GM21576 (cell line): ENCODE measurements around the gene FHIT.
"Not testable (repeated sequence)": the region's sequence is repeated elsewhere in the genome, so short reads cannot be mapped to it uniquely, and the experiment has no call there.

Experiments
- ATAC-seq: cut with Tn5 transposase; IDR thresholded peaks from one replicate; pipeline ENCODE4 v1.9.1; 2021; ENCODE audit warnings: mild to moderate bottlenecking, moderate library complexity; ENCODE audit not compliant: unreplicated experiment

Gene FHIT

DNA sequence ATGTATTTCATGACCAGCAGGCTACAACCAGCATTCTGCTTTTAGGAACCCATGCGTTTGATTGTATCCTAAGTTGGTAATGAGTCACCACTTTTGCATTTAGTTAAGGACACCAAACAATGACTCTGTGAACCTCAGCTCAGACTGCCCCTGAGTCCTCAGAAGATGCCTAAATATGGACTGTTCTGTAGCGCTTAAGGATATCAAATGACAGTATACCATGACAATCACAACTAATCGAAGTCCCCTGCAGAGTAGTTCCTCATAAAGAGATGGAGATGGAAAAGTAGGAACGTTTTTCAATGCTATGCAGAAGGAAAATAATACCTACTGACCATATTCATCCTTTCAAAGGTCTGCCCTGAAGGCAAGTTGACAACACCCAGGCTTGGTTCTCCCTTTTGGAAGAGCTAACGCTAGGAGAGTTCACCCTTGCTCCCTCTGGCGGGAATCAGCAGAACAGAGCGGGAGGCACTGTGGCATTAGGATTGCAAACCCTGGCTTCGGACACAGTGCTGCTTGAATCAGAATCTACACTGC is 508.6 kb downstream of the FHIT start:
- no peak for ATAC-seq

DNA sequence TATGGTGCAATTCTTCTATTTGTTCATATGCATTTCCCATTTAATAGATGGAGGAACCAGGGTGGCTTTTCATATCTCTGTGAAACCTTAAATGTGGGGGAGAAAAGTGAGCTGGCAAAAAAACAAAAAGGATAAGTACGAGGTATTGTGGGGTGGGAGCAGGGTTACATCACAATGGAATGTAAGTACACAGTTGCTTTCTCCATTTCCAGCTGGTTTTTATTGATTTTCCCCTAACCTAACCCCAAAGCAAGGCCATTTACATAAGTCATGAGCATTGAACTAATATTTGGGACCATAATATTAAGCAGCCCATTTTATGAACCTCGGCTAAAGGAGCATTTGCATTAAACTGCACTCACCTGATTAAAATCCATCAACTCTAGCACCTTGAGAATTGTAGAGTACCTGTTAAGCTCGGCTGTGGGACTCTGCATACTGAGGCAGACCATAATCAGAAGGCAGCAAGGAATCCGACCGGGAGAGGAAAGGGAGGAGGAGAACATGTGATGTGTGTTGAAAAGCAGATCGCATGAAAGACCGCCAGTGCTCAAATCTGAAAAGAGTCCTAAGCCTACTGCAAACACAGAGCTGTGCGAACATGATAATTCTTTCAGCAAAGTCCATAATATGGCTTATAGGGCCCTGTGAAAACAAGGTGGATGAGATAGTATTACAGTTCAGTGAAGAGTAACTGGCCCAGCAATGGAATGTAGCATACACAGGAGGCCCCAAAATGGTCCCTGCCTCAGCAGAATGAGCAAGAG is 513.4 kb downstream of the FHIT start:
- no peak for ATAC-seq

DNA sequence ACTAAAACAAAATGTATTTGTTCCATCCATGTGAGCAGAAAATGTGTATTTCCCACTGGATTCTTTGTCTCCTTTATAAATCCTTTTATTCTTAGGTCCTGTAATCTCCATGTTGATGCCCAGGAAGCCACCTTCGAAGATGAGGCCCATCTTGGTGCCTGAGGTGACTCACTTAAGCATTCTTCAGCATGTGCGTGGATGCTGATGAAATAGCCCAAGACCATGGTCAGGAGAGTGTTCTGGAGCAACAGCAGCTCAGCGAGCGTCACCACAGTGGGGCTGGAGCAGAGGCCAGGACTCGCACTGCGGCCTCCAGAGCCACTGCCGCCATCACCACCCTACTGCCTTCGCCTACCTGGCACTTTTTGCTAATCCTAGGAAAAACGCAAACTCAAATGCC is 520.9 kb downstream of the FHIT start:
- no peak for ATAC-seq

DNA sequence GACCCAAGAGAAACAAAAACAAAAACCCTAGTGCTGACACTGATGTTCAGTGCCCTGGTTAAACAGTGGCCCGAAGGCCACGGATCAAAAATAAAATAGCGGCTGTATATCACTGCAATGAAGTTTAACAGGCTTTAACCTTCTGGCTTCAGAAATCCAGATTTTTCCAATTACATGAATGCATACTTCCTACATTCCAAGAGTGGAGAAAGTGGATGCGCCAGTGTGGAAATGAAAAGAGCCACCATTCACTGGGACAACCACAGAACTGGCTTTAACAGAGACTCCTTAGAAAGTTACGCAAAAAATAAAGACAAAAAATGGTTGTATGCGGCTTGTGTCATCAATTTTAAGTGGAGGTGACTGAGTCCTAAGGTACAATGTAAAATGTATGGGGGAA is 522.2 kb downstream of the FHIT start:
- ATAC-seq = no peak

DNA sequence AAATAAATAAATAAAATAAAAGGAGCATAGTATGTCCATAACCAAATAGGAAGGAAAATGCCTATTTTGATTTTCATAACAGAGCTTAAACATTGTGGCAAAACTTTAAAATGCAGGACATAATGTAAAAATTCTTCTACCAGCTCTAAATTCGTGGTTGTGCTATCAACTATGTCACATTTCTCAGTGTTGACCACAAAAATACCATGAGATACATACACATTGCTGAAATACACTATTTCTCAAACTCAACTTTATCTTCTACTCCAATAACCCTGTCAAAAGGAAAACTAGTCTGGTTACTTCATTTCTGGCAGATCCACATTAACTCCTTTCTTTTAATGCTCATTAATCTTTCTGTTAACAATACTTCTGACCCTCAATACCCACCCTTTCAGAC is 523.2 kb downstream of the FHIT start:
- ATAC-seq = no peak

DNA sequence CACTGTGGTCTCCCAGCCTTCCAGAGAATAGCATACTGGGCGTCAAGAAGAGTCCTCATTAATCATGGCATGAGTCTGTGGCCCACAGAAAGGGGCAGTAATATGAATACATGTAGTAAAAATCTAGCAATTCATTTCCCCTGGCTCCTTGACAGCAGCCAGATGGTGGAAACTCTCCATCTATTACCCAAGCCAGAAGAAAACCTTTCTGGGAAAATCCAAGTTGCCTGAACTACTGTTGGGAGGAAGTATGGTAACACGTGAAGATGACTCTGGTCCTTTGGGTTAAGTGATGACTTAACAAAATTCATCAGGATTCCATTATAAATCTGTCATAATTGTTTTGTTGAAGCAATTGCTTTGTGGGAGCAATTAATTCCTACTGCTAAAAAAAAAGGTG is 530.5 kb downstream of the FHIT start:
- ATAC-seq = no peak

DNA sequence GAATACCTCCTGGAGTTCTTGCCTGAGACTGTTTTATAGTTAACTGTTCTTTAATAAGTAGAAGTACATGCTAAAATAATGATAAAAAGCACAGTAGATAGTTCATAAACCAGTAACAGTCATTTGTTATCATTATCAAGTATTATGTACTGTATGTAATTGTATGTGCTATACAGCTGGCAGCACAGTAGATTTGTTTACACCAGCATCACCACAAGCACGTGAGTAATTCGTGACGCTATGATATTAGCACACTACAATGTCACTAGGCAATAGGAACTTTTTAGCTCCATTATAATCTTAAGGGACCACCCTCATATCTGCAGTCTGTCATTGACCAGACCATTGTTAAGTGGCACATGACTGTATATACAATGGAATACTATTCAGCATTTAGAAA is 534.7 kb downstream of the FHIT start:
- ATAC-seq = no peak

DNA sequence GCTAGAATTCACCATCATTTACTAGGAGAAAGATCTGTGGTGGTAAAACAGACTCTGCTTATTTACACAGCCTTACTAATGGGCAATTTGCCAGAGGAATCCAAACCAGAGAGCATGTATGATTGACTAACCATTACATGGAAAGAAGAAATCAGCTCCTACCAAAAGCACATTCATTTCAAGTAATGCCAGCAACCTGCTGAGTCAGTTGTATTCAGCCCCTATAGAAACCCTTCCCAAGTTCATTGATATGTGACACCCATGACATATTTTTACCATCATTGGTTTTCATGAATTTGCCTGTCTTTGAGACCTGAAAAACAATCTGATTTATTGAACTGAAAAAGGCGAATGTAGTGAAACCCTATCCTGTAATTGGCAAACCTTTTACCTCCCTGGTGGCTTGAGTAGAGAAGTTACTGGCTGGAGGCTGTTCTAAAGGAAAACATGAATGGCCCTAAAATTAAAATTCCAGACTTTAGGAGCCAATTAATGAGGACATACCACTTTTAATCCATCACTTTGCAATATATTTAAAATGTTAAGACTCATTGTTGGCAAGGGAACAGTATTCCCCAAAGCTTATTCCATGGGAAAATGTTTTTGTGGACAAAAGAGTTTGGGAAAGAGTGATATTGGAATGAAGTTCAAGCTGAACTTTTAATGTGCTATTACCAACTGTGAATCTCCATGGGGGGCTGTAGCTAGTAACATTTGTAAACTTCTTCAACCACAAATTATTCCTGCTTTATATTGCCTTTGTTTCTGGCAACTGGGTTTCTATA is 542.9 kb downstream of the FHIT start:
- ATAC-seq = no peak

DNA sequence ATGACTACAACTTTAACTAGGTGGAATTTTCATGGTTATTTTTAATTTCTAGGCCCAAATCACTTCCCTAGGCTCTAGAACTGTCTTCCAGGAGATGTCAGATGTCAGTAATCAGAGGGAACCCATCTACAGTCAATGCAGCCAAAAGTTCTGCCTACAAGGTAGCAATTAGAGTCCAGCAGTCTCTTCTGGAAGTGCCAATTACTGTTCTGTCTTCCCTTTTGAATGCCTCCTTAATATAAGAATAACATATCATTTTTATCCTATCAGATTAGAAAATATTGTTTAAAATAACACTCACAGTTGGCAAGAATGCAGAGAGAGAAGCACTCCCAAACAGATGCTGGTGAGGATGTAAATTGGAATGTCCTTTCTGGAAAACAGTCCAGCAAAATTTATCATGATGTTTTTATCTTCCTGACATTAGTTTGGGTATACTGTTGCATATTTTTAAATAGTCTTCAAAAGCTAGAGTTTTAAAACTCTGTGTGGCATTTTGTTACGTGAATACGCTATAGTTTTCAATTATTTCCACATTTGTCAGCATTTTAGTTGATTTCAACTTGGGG is 543.7 kb downstream of the FHIT start:
- ATAC-seq = no peak

DNA sequence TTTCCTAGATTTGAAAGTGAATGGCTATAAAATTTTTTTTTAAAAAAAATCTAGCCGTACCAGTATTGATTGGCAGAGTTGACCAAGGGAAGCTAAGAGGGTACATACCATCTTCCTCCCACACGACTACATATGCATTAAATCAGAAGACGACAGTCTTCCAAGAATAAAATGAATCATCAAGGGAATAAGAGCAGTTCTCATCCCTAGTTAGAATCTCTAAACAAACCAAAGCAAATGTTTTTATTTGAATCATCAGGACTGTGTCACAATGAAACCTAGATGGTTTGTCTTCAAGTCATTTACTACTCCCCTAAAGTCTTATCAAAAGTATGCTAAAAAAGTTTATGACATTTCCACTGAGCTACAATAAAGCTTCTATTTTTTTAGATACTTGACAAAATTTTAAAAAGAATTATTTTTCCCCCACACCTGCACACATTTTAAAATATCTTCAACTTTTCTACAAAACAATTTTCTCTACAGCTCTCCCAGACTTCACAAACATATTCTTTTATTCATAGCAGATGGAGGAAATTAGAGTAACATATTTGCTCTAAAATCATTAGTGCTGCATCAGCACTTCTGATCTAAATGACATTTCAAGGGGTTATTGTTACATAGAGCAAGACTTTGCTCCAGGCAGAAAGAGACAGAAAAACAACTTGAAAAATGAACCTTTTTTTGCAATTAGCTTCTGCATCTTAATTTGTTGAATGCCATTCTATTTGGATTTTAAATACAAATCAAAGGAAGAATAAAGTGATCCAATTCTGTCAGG is 547.1 kb downstream of the FHIT start:
- no peak for ATAC-seq

DNA sequence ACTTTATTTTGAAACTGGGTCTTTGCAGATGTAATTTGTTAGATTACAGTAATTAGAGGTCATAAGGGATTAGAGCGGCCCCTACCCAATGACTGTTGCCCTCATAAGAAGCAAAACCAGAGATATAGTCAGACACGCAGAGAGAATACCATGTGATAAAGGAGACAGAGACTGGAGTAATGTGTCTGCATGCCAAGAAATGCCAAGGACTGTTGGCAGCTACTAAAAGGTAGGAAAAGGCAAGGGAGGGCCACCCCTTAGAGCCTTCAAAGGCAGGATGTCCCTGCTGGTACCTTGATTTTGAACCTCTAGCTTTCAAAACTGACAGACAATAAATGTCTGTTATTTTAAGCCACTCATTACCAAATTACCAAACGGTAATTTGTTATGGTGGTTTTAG is 548.2 kb downstream of the FHIT start:
- no peak for ATAC-seq

DNA sequence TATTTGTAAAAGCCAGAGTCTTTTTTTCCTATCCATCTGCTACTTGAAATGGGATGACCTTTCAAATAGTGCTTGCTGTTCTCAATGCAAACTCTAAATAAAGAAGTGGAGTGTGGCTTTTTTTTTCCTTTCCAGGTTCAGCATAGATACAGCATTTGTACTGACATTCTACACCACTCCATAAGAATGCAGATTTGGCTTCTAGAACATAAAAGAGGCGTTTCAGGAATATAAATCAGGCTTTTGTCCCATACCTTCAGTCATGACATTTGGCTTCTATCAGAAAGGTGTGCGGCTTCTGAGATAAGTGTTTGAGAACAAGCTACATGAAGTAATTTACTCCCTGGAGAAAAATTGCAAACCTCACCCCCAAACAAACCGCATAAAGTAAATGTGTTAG is 553.1 kb downstream of the FHIT start:
- ATAC-seq = no peak

DNA sequence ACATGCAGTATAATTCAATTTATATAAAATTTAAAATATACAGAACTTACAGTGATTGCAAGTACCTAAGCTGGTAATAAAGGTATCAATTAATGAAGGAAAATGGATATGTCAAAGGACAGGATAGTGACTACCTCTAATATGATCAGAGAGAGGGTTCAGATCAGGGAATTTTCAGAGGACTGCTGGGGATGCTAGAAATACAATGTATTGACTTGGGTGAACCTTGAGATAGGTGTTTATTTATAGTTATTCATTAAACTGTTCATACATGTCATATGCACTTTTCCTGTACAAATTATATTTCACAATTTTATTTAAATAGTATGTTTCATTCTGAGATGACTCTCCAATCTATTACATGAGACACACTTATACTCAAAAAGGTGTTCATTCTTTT is 554.1 kb downstream of the FHIT start:
- ATAC-seq = no peak

DNA sequence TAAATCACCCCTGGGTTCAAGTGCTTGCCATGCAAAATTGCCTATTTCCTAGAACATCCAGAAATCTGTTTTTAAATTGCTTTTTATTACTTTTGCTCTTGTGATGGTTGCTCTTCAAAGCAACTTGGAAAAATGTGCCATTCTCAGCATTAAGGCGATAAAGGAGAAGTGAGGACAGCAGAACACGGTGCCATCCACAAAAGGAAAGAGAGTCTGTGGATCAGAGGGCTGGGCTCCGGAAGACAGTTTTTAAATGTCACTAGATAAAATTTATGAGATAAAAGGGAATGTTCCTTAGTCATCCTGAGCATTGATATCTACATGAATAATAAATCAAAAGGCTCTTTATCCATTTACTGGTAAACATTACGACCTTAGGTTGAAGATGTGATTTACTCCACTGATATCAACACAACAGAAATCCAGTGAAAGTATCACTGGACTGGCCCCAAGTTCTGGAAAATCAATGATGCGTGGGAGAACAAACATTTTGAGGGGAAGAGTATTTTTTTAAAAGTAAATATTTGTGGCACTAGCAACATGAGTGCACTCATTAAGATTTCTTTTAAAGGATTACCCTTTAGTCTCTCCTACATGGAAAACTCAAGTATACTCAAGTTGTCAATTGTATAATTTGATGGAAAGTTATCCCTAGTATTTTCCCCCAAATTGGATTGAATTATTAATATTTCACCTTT is 554.7 kb downstream of the FHIT start:
- ATAC-seq = no peak

DNA sequence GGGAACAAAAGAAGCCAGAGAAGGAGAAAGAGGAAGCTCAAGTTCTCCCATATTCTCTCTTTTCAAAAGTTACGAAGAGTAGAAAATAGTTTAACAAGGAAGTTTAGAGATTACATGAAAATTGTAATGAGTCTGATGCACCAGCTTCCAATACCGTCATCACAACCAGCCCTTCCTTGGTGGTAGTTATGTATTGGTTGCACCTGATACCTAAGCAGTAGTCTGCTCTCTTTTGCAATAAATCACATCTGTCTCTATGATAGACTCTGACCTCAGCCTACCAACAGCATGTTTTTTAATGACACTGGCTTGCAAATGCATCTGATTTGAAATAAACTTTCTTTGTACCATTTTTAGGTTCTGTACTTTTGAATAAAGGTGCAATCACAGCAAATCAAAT is 575.8 kb downstream of the FHIT start:
- no peak for ATAC-seq

DNA sequence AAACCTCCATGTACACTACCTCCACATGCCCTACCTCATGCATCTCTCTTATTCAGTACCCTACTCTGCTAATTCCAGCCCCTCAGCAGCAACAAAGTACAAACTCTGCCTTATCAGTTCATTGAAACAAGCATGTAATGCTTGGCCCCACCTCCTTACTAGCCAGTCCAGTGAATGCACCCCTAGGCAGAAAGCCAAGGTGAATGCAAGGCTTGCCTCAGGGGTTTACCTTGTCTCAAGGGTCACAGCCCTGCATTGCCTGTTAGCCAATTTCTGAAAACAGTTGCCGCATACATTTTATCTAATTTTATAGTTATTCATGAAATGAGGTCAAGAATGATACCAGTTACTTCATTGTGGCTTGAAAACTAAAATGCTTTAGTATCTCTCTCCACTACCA is 576.4 kb downstream of the FHIT start:
- no peak for ATAC-seq

DNA sequence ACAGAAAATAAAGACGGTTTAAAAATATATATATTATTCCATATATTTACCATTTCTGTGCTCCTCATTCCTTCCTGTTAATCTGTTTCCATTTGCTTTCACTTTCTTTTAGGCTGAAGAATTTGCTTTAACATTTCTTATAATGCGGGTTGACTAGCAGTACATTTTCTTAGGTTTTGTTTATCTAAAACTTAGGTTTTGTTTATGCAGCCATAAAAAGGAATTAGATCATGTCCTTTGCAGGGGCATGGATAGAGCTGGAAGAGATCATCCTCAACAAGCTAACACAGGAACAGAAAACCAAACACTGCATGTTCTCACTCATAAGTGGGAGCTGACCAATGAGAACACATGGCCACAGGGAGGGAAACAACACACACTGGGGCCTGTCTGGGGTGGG is 578.1 kb downstream of the FHIT start:
- no peak for ATAC-seq

DNA sequence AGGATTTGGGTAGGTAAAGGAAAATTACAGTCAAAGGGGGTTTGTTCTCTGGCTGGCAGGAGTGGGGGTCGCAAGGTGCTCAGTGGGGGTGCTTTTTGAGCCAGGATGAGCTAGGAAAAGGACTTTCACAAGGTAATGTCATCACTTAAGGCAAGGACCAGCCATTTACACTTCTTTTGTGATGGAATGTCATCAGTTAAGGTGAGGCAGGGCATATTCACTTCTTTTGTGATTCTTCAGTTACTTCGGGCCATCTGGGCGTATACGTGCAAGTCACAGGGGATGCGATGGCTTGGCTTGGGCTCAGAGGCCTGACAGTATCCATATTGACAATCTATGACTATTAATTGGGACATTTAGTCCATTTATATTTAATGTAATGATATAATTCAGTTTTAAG is 578.9 kb downstream of the FHIT start:
- not testable (repeated sequence) for ATAC-seq

DNA sequence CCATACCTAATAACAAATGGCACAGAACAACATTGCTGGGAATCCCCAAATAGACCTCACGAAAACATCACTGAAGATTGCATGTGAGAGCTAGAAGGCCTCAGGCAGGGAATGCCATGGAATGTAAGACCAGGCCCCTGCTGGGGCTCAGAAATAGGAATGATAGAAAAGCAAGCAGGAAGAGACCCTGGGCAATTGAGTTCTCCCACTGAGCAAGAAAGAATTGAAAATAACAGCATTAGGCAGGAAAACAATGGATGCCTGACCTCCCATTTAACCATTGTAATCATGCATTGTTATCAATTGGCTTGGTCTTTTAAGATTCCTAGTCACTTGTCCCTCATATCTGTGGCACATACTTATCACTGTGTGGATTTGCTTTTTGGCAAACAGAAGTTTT is 581.6 kb downstream of the FHIT start:
- no peak for ATAC-seq

DNA sequence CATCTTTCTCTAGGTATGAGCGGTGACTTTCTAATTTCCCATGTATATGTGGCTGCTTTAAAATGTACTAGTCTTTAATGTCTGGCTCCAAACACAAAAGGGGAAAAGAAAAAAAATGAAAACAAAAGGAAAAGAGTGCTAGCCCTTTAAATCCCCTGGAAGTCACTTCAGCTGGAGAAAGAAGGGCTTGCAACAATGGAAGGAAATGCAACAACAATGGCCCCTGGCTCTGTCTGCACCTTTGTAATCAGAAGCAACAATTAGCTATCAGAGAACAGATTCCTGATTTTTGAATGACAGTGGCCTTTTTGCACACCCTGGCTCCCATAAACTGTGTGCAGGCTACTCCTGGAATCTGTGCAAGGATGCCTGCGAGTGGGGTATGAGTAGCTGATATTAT is 591.2 kb downstream of the FHIT start:
- ATAC-seq = no peak

DNA sequence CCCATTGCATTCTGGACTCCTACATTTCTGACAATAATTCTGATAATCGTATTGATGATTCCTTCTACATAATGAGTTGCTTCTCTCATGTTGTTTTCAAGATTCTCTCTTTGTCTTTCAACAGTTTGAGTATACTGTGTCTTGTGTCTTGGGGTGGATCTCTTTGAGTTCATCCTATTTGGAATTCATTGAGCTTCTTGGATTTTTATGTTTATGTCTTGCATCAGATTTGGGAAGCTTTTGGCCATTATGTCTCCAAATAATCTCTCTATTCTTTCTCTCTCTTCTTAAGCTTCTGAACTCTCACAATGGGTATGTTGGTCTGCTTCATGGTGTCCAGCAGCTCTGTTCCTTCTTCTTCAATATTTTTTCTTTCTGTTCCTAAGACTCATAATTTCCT is 592.2 kb downstream of the FHIT start:
- ATAC-seq = no peak
